ENCODE data around the gene SMAD6. TPM values are rescaled to one million over a fixed set of nuclear protein-coding genes. Genes with fewer than 3 reads are reported as not detected.

SMAD6 gene
- total and polyA plus RNA-seq, 2 of the 4 experiments (the other 2 are of a cell fraction): 4.8 to 8.5 TPM

DNA sequence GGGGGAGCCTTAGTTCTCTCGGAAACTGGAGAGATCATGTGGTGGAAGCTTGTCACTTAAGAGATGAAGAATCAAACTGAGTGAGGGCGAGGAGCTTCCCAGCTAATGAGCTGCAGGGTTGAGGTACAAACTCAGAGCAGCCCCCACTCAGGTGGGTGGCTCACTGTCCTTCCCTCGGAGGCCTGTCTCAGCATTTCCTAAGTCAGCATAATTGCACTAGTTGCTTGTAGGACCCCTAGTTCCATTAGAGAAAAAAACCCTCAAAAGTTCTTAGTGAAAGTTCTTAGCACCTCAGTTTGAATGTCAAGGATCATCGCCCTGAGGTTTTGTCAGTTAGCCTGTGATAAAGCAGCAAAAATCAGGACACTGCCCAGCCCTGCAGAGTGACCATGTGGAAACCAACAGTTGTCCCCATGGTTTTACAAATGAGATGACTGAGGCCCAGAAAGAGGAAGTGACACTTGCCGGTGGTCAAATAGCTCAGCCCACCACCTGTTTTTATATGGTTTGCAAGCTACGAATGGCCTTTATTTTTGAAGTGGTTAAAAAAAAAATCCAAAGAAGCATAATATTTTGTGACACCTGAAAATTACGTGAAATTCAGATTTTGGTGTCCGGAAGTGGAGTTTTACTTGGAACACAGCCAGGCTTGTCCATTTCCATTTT lies 11.9 kb downstream of the SMAD6 start:
- Histone ChIP-seq H3K14ac (replicated peaks; ENCODE audit: low read depth, low read length) (peak overlapping the region; percentile 32; the same call in 1 of the 2 replicates), H3K18ac (ENCODE audit: low read depth, low read length) (no peak overlapping the region; the same call in 1 of the 2 replicates), H3K9me1 (ENCODE audit: insufficient read depth, low read length) (peaks cover 50% of the 10 kb centered on the region), H4K5ac (ENCODE audit: low read depth, low read length) (no peak overlapping the region), H2BK20ac (ENCODE audit: low read depth, low read length) (no peak overlapping the region), H4K8ac (ENCODE audit: low read depth in 2 of 2, low read length in 2 of 2) (peak overlapping the region in 1 of 2 experiments; percentile 36; a peak in 2 of 4 replicates), H2AK9ac (replicated peaks; ENCODE audit: low read depth, low read length, poor library complexity) (no peak overlapping the region), H2AK5ac (ENCODE audit: low read depth, low read length) (0 out of 2 replicates have a peak overlapping the region, but pooled peaks have one; percentile 35), H3K4me2 (ENCODE audit: low read depth, low read length) (no peak overlapping the region), H3K27ac (ENCODE audit: insufficient read depth, low read length) (no peak overlapping the region), H3K79me1 (ENCODE audit: low read depth in 1 of 2, low read length in 2 of 2) (peaks cover 29 to 84% of the 10 kb centered on the region in 2 experiments), H3K4ac (ENCODE audit: low read depth, low read length) (no peak overlapping the region; the same call in 1 of the 2 replicates), H3K23ac (ENCODE audit: low read depth, low read length) (0 out of 2 replicates have a peak overlapping the region, but pooled peaks have one; percentile 19), H4K91ac (ENCODE audit: insufficient read depth, low read depth, low read length) (no peak overlapping the region; the same call in 1 of the 2 replicates), H3K4me1 (ENCODE audit: control insufficient read depth, insufficient read depth, low read length) (peaks cover 24% of the 10 kb centered on the region), H3K9me3 (ENCODE audit: control insufficient read depth, insufficient read depth, low read length) (no peaks in the 10 kb centered on the region), H3K36me3 (ENCODE audit: control insufficient read depth, insufficient read depth, low read length) (peaks cover 36% of the 10 kb centered on the region), H3K9ac (ENCODE audit: low read depth, low read length) (no peak overlapping the region), H2BK120ac (ENCODE audit: low read depth, low read length) (no peak overlapping the region; the same call in 1 of the 2 replicates), H2BK15ac (ENCODE audit: low read depth, low read length) (no peak overlapping the region), H3K56ac (ENCODE audit: extremely low read depth, insufficient read depth, low read length) (no peak overlapping the region), H2AFZ (replicated peaks; ENCODE audit: low read length, poor library complexity) (no peak overlapping the region), H2BK5ac (ENCODE audit: low read depth, low read length, poor library complexity, severe bottlenecking) (no peak overlapping the region), H3K27me3 (ENCODE audit: control insufficient read depth, insufficient read depth, low read length) (no peaks in the 10 kb centered on the region), H3K4me3 (ENCODE audit: insufficient read depth, low read depth, low read length) (no peak overlapping the region), H4K20me1 (ENCODE audit: insufficient read depth, low read length) (peaks cover 7% of the 10 kb centered on the region)
- no TSS peak for BruUV-seq (replicated peaks)
- POLR2A ChIA-PET (ENCODE audit: unreplicated experiment): interaction anchor here (0.6 kb wide), 1 partner anchor 12 kb away, joined by 3 read pairs; no protein-coding TSS in a partner anchor
- in situ Hi-C loops (cut with MboI; ENCODE audit: low sequenced_read_pairs) (loop anchor here (25.0 kb wide), 1 partner anchor 123 kb away; no protein-coding TSS in a partner anchor), dilution Hi-C loops (cut with HindIII; ENCODE audit: low sequenced_read_pairs, unreplicated experiment) (no loop called here), intact Hi-C loops (cut with micrococcal nuclease) (no loop called here)
- TF ChIP-seq RCOR1 (IDR thresholded peaks at IDR 0.05; ENCODE audit: insufficient replicate concordance, low read length) (no peak), USF2 (IDR thresholded peaks at IDR 0.05; ENCODE audit: low read depth, low read length) (no peak), BHLHE40 (IDR thresholded peaks at IDR 0.05; ENCODE audit: low read depth, low read length) (no peak)
- TF ChIP-seq, protein P1, sequence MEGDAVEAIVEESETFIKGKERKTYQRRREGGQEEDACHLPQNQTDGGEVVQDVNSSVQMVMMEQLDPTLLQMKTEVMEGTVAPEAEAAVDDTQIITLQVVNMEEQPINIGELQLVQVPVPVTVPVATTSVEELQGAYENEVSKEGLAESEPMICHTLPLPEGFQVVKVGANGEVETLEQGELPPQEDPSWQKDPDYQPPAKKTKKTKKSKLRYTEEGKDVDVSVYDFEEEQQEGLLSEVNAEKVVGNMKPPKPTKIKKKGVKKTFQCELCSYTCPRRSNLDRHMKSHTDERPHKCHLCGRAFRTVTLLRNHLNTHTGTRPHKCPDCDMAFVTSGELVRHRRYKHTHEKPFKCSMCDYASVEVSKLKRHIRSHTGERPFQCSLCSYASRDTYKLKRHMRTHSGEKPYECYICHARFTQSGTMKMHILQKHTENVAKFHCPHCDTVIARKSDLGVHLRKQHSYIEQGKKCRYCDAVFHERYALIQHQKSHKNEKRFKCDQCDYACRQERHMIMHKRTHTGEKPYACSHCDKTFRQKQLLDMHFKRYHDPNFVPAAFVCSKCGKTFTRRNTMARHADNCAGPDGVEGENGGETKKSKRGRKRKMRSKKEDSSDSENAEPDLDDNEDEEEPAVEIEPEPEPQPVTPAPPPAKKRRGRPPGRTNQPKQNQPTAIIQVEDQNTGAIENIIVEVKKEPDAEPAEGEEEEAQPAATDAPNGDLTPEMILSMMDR (conservative IDR thresholded peaks at IDR 0.05; ENCODE audit: low read depth, low read length): no peak
- DNase-seq (no peak), ATAC-seq (ENCODE audit: low read depth) (no peak)
- CTCF ChIA-PET: no interaction called here
- 85% methylated on average over 6 of the region's 8 CpGs; no CpG with 5 or more reads in 1 of the 2 experiments for WGBS, 2 experiments (ENCODE audit: extremely low coverage in 2 of 2, insufficient read length in 1 of 2)

Measured in IMR-90 (cell line).